ENCODE measurements around the gene C12orf75. TPM values are rescaled to one million over a fixed set of nuclear protein-coding genes. Genes with fewer than 3 reads are reported as not detected.

Gene C12orf75
- total and polyA plus RNA-seq, 5 donors from 2014 or later: 53.0 to 184 (median 86.1) TPM

- no peak overlapping the region for H3K4me3 ChIP-seq (ENCODE audit: low read depth, low read length)
- no peaks in the 10 kb centered on the region for H3K4me1 ChIP-seq (ENCODE audit: control insufficient read depth, insufficient read depth, low read length, poor library complexity, severe bottlenecking)
- H3K4me1 Mint-ChIP-seq: peaks cover 0 to 3% (median 0%) of the 10 kb centered on the region in 4 donors
- no peak overlapping the region for H3K27ac ChIP-seq (ENCODE audit: insufficient read depth, low read length, poor library complexity, severe bottlenecking)
- H3K27me3 ChIP-seq (ENCODE audit: control insufficient read depth, insufficient read depth, low read length): no peaks in the 10 kb centered on the region
- H3K27ac Mint-ChIP-seq: no peak overlapping the region
- DNase-seq (no peak), ATAC-seq (ENCODE audit: low read depth in 2 of 2) (no peak)
- no peak overlapping the region for H3K4me3 Mint-ChIP-seq
- H3K36me3 ChIP-seq (ENCODE audit: control insufficient read depth, insufficient read depth, low read length): no peaks in the 10 kb centered on the region
- no peaks in the 10 kb centered on the region for H3K9me3 Mint-ChIP-seq
- H3K9me3 ChIP-seq (ENCODE audit: control insufficient read depth in 2 of 2, low read length in 2 of 2): no peaks in the 10 kb centered on the region
- H3K36me3 Mint-ChIP-seq: no peaks in the 10 kb centered on the region
- no peaks in the 10 kb centered on the region for H3K27me3 Mint-ChIP-seq
These were observed 53.7 kb downstream of the C12orf75 start for GRCh38 chr12:105384220-105384619.

DNA sequence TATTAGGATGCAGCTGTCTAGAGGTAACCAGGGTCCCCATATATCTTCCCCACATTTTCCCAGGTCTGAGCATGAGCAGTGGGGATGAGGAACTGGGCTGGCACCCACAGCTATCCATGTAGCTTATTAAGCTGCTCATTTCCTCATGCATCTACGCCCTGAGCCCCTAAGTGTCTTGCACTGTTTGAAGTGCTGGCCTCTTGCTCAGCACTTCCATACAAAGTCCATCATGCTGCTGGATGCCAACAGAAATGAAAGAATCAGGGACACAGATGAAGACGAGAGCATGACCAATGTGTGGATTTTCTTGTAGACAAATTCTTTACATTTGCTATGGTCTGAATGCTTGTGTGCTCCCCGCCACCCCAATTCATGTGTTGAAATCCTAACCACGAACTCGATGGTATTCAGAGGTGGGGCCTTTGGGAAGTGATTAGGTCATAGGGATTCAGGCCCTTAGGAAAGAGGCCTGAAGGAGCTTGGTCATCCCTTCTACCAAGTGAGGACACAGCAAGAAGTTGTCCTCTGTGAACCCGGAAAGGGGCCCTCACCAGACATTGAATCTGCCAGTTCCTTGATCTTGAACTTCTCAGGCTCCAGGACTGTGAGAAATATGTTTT lies 54.5 kb downstream of the C12orf75 start:
- DNase-seq (no peak), ATAC-seq (ENCODE audit: low read depth in 2 of 2) (no peak)
- Histone ChIP-seq H3K4me3 (ENCODE audit: low read depth, low read length) (no peak overlapping the region), H3K9me3 (ENCODE audit: control insufficient read depth in 2 of 2, low read length in 2 of 2) (no peaks in the 10 kb centered on the region), H3K36me3 (ENCODE audit: control insufficient read depth, insufficient read depth, low read length) (no peaks in the 10 kb centered on the region), H3K27ac (ENCODE audit: insufficient read depth, low read length, poor library complexity, severe bottlenecking) (no peak overlapping the region), H3K4me1 (ENCODE audit: control insufficient read depth, insufficient read depth, low read length, poor library complexity, severe bottlenecking) (no peaks in the 10 kb centered on the region), H3K27me3 (ENCODE audit: control insufficient read depth, insufficient read depth, low read length) (no peaks in the 10 kb centered on the region)
- Mint-ChIP-seq H3K27ac (no peak overlapping the region), H3K27me3 (no peaks in the 10 kb centered on the region), H3K4me1 (peaks cover 0 to 3% (median 0%) of the 10 kb centered on the region in 4 donors), H3K9me3 (no peaks in the 10 kb centered on the region), H3K4me3 (no peak overlapping the region), H3K36me3 (no peaks in the 10 kb centered on the region)

DNA sequence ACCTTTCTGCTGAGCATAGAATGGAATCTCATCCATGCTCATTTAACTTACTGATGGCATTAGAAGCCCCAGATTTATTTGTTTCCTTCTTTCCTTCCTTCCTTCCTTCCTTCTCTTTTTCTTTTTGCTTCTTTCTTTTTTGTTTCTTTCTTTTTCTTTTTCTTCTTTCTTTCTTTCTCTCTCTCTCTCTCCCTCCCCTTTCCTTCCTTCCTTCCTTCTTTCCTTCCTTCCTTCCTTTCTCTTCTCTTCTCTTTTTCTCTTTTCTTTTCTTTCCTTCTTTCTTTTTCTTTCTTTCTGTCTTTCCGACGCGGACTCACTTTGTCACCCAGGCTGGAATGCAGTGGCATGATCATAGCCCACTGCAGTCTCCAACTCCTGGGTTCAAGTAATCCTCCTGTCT lies 55.9 kb downstream of the C12orf75 start:
- no peaks in the 10 kb centered on the region for H3K27me3 ChIP-seq (ENCODE audit: control insufficient read depth, insufficient read depth, low read length)
- no peak overlapping the region for H3K27ac ChIP-seq (ENCODE audit: insufficient read depth, low read length, poor library complexity, severe bottlenecking)
- ATAC-seq (ENCODE audit: low read depth in 2 of 2) (no peak), DNase-seq (no peak)
- no peaks in the 10 kb centered on the region for H3K36me3 ChIP-seq (ENCODE audit: control insufficient read depth, insufficient read depth, low read length)
- no peak overlapping the region for H3K4me3 ChIP-seq (ENCODE audit: low read depth, low read length)
- H3K4me1 ChIP-seq (ENCODE audit: control insufficient read depth, insufficient read depth, low read length, poor library complexity, severe bottlenecking): no peaks in the 10 kb centered on the region
- Mint-ChIP-seq H3K4me3 (no peak overlapping the region), H3K4me1 (peaks cover 0 to 3% (median 0%) of the 10 kb centered on the region in 4 donors), H3K36me3 (no peaks in the 10 kb centered on the region), H3K27me3 (no peaks in the 10 kb centered on the region), H3K27ac (peak overlapping the region in 1 of 3 donors; percentile 63), H3K9me3 (no peaks in the 10 kb centered on the region)
- no peaks in the 10 kb centered on the region for H3K9me3 ChIP-seq (ENCODE audit: control insufficient read depth in 2 of 2, low read length in 2 of 2)

DNA sequence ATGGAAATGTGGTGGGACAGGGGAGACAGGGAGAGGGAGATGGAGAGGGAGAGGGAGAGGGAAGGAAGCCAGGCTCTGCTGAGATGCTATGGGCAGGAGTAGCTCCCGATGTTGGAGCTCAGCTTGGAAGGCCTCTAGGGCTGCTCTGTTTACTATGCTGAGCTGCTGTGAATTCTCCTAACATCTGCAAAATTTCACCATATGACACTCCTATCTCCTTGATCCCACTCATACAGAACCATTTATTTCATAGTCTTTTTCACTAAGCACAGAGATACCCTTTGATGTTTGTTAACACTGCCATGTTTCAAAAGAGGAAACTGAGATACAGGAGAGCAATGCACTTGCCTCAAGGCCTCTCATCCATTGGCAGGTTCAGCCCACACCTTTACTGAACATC lies 60.7 kb downstream of the C12orf75 start:
- no peak for DNase-seq
- Histone ChIP-seq H3K4me3 (ENCODE audit: low read depth, low read length) (no peak overlapping the region), H3K27me3 (ENCODE audit: control insufficient read depth, insufficient read depth, low read length) (no peaks in the 10 kb centered on the region), H3K4me1 (ENCODE audit: control insufficient read depth, insufficient read depth, low read length, poor library complexity, severe bottlenecking) (no peaks in the 10 kb centered on the region), H3K9me3 (ENCODE audit: control insufficient read depth in 2 of 2, low read length in 2 of 2) (no peaks in the 10 kb centered on the region), H3K36me3 (ENCODE audit: control insufficient read depth, insufficient read depth, low read length) (no peaks in the 10 kb centered on the region), H3K27ac (ENCODE audit: insufficient read depth, low read length, poor library complexity, severe bottlenecking) (no peak overlapping the region)
- Mint-ChIP-seq H3K27me3 (peaks cover 5% of the 10 kb centered on the region), H3K27ac (no peak overlapping the region), H3K4me3 (no peak overlapping the region), H3K36me3 (no peaks in the 10 kb centered on the region), H3K9me3 (no peaks in the 10 kb centered on the region), H3K4me1 (no peaks in the 10 kb centered on the region)
- ATAC-seq (ENCODE audit: low read depth in 2 of 2): no peak

DNA sequence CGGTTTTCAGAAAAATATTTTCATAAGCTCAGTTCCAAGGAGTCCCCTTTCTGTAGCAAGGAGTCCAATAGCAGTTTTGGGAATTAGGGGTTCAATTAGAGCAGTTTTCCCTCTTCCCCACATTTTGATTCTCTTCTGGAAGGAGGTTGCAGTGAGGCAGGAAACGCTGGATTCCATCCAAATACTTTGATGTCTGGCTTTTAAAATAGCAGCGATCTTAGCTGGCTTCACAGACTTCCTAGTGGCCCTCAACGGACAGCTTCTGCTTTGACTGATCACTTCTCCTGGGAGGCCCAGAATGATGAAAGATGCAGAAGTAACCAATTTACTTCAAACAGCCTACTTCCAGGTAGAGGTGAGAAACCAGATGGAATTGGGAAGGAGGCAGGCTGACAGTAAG lies 63.1 kb downstream of the C12orf75 start:
- no peaks in the 10 kb centered on the region for H3K4me1 Mint-ChIP-seq
- H3K9me3 ChIP-seq (ENCODE audit: control insufficient read depth in 2 of 2, low read length in 2 of 2): peaks cover 0 to 5% of the 10 kb centered on the region in 2 experiments
- no peak for ATAC-seq (ENCODE audit: low read depth in 2 of 2)
- peaks cover 0 to 7% (median 0%) of the 10 kb centered on the region in 7 donors for H3K9me3 Mint-ChIP-seq
- H3K27ac Mint-ChIP-seq: no peak overlapping the region
- peaks cover 11% of the 10 kb centered on the region for H3K27me3 Mint-ChIP-seq
- no peaks in the 10 kb centered on the region for H3K4me1 ChIP-seq (ENCODE audit: control insufficient read depth, insufficient read depth, low read length, poor library complexity, severe bottlenecking)
- no peaks in the 10 kb centered on the region for H3K36me3 ChIP-seq (ENCODE audit: control insufficient read depth, insufficient read depth, low read length)
- H3K4me3 ChIP-seq (ENCODE audit: low read depth, low read length): no peak overlapping the region
- H3K4me3 Mint-ChIP-seq: no peak overlapping the region
- no peak overlapping the region for H3K27ac ChIP-seq (ENCODE audit: insufficient read depth, low read length, poor library complexity, severe bottlenecking)
- peaks cover 6% of the 10 kb centered on the region for H3K36me3 Mint-ChIP-seq
- DNase-seq: no peak
- H3K27me3 ChIP-seq (ENCODE audit: control insufficient read depth, insufficient read depth, low read length): no peaks in the 10 kb centered on the region

DNA sequence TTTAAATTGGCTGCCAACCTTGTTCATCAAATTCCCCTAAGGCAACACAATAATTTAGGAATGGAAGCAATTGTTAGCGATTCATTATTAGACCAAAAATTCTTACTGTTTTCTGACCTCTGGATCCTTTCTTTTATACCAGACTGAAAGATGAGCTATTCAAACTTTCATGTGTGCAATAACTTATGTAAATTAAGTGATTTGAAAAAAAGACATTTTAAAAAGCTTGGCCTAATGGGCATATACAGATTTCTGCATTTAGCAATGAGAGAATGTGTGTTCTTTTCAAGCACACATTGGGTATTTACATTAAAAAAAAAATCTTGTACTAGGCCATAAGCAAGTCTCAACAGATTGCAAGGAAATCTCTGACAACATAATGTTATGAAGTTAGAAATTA lies 65.5 kb downstream of the C12orf75 start:
- no peak overlapping the region for H3K27ac ChIP-seq (ENCODE audit: insufficient read depth, low read length, poor library complexity, severe bottlenecking)
- Mint-ChIP-seq H3K27me3 (peaks cover 11% of the 10 kb centered on the region), H3K4me3 (no peak overlapping the region), H3K27ac (no peak overlapping the region), H3K36me3 (peaks cover 7% of the 10 kb centered on the region), H3K4me1 (no peaks in the 10 kb centered on the region), H3K9me3 (peaks cover 0 to 11% (median 0%) of the 10 kb centered on the region in 7 donors)
- DNase-seq (no peak), ATAC-seq (ENCODE audit: low read depth in 2 of 2) (no peak)
- no peaks in the 10 kb centered on the region for H3K27me3 ChIP-seq (ENCODE audit: control insufficient read depth, insufficient read depth, low read length)
- no peaks in the 10 kb centered on the region for H3K4me1 ChIP-seq (ENCODE audit: control insufficient read depth, insufficient read depth, low read length, poor library complexity, severe bottlenecking)
- peaks cover 0 to 6% of the 10 kb centered on the region in 2 experiments for H3K9me3 ChIP-seq (ENCODE audit: control insufficient read depth in 2 of 2, low read length in 2 of 2)
- no peak overlapping the region for H3K4me3 ChIP-seq (ENCODE audit: low read depth, low read length)
- no peaks in the 10 kb centered on the region for H3K36me3 ChIP-seq (ENCODE audit: control insufficient read depth, insufficient read depth, low read length)

DNA sequence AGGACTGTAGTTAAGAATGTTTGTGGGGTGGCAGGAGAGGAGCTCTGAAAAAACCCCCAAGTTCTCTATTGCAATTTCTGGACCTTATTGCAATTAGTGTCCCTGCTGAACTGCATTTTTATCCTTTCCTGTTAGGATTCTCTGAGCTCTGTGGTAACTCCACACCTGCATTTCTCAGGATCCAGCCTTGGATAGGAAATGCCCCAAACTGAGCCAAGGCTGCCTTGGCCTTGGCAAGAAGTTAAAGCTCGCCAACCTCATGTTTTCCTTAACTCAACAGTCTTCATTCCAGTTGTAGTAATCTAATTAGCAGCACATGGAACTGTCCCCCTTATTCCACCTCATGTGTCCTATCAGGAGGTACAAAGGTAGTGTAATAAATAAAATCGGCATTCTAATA lies 66.5 kb downstream of the C12orf75 start:
- no peak overlapping the region for H3K27ac Mint-ChIP-seq
- H3K27ac ChIP-seq (ENCODE audit: insufficient read depth, low read length, poor library complexity, severe bottlenecking): no peak overlapping the region
- DNase-seq: no peak
- H3K36me3 Mint-ChIP-seq: peaks cover 10% of the 10 kb centered on the region
- H3K4me3 ChIP-seq (ENCODE audit: low read depth, low read length): no peak overlapping the region
- peaks cover 11% of the 10 kb centered on the region for H3K27me3 Mint-ChIP-seq
- H3K4me1 ChIP-seq (ENCODE audit: control insufficient read depth, insufficient read depth, low read length, poor library complexity, severe bottlenecking): no peaks in the 10 kb centered on the region
- H3K4me1 Mint-ChIP-seq: no peaks in the 10 kb centered on the region
- no peaks in the 10 kb centered on the region for H3K27me3 ChIP-seq (ENCODE audit: control insufficient read depth, insufficient read depth, low read length)
- H3K9me3 ChIP-seq (ENCODE audit: control insufficient read depth in 2 of 2, low read length in 2 of 2): peaks cover 0 to 6% of the 10 kb centered on the region in 2 experiments
- peaks cover 0 to 11% (median 0%) of the 10 kb centered on the region in 7 donors for H3K9me3 Mint-ChIP-seq
- H3K36me3 ChIP-seq (ENCODE audit: control insufficient read depth, insufficient read depth, low read length): no peaks in the 10 kb centered on the region
- no peak overlapping the region for H3K4me3 Mint-ChIP-seq
- ATAC-seq (ENCODE audit: low read depth in 2 of 2): no peak

- Mint-ChIP-seq H3K9me3 (peaks cover 0 to 11% (median 1%) of the 10 kb centered on the region in 7 donors), H3K27me3 (peaks cover 6% of the 10 kb centered on the region), H3K36me3 (peaks cover 14% of the 10 kb centered on the region), H3K4me1 (no peaks in the 10 kb centered on the region), H3K27ac (no peak overlapping the region), H3K4me3 (no peak overlapping the region)
- no peaks in the 10 kb centered on the region for H3K27me3 ChIP-seq (ENCODE audit: control insufficient read depth, insufficient read depth, low read length)
- no peaks in the 10 kb centered on the region for H3K4me1 ChIP-seq (ENCODE audit: control insufficient read depth, insufficient read depth, low read length, poor library complexity, severe bottlenecking)
- ATAC-seq (ENCODE audit: low read depth in 2 of 2) (no peak), DNase-seq (no peak)
- H3K27ac ChIP-seq (ENCODE audit: insufficient read depth, low read length, poor library complexity, severe bottlenecking): no peak overlapping the region
- no peak overlapping the region for H3K4me3 ChIP-seq (ENCODE audit: low read depth, low read length)
- H3K36me3 ChIP-seq (ENCODE audit: control insufficient read depth, insufficient read depth, low read length): no peaks in the 10 kb centered on the region
- peaks cover 0 to 6% of the 10 kb centered on the region in 2 experiments for H3K9me3 ChIP-seq (ENCODE audit: control insufficient read depth in 2 of 2, low read length in 2 of 2)
These were observed 68.4 kb downstream of the C12orf75 start for GRCh38 chr12:105398930-105399329.
